ENCODE results near the gene EFCAB6.

Gene EFCAB6

GRCh38 chr22:43711681-43712080, 100.4 kb downstream of the EFCAB6 start:
- Histone ChIP-seq H3K4me1 (ENCODE audit: insufficient read depth, low read length) (no peaks in the 10 kb centered on the region), H3K36me3 (ENCODE audit: insufficient read depth, low read length) (no peaks in the 10 kb centered on the region), H3K4me3 (ENCODE audit: low read depth in 1 of 2, low read length in 2 of 2) (no peak overlapping the region), H3K9ac (ENCODE audit: low read length) (no peak overlapping the region), H3K27me3 (ENCODE audit: control insufficient read depth in 1 of 2, insufficient read depth in 2 of 2, low read length in 2 of 2) (no peaks in the 10 kb centered on the region), H3K9me3 (ENCODE audit: low read length) (no peaks in the 10 kb centered on the region), H3K27ac (ENCODE audit: low read depth, low read length) (no peak overlapping the region)

GRCh38 chr22:43707648-43708047, 104.5 kb downstream of the EFCAB6 start:
- Histone ChIP-seq H3K36me3 (ENCODE audit: insufficient read depth, low read length) (no peaks in the 10 kb centered on the region), H3K4me3 (ENCODE audit: low read depth in 1 of 2, low read length in 2 of 2) (no peak overlapping the region), H3K27ac (ENCODE audit: low read depth, low read length) (no peak overlapping the region), H3K27me3 (ENCODE audit: control insufficient read depth in 1 of 2, insufficient read depth in 2 of 2, low read length in 2 of 2) (no peaks in the 10 kb centered on the region), H3K9me3 (ENCODE audit: low read length) (no peaks in the 10 kb centered on the region), H3K4me1 (ENCODE audit: insufficient read depth, low read length) (no peaks in the 10 kb centered on the region), H3K9ac (ENCODE audit: low read length) (no peak overlapping the region)

DNA sequence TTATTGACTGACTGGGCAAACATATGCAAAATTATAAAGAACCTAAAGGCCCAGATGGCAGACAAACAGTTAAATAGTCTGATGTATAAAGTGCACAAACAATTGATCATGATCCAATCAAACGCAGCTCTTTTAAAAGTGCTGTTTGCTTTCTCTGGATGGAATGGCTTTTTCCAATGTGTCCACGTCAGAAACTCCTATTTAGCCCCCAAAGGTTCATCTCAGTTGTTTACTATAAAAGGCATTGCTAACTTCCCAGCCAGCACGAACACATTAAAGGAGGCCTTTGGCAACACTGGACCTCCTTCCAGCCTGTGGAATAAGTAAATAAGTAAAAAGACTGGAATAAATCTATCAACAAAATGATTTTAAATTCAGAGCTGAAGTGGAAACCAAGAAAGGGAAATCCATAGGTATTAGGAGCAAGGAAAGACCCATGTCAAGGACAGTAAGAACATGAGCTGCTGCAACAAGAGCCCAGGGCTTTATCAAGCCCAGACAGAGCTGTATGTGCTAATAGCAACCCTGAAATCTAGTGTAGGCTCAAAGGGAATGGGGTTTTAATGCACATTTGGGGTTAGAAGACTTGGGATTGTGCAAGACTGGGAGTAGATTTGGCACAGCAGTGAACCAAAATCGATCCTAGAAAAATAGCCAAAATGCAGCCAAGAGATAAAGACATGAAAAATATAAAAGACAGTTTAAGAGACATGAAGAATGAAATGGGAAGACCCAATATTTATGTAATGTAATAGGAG, 105.4 kb downstream of the EFCAB6 start:
- H3K27me3 ChIP-seq (ENCODE audit: control insufficient read depth in 1 of 2, insufficient read depth in 2 of 2, low read length in 2 of 2) = no peaks in the 10 kb centered on the region
- H3K9ac ChIP-seq (ENCODE audit: low read length) = no peak overlapping the region
- H3K4me3 ChIP-seq (ENCODE audit: low read depth in 1 of 2, low read length in 2 of 2) = no peak overlapping the region
- H3K27ac ChIP-seq (ENCODE audit: low read depth, low read length) = no peak overlapping the region
- no peaks in the 10 kb centered on the region for H3K36me3 ChIP-seq (ENCODE audit: insufficient read depth, low read length)
- H3K9me3 ChIP-seq (ENCODE audit: low read length) = no peaks in the 10 kb centered on the region
- no peaks in the 10 kb centered on the region for H3K4me1 ChIP-seq (ENCODE audit: insufficient read depth, low read length)

DNA sequence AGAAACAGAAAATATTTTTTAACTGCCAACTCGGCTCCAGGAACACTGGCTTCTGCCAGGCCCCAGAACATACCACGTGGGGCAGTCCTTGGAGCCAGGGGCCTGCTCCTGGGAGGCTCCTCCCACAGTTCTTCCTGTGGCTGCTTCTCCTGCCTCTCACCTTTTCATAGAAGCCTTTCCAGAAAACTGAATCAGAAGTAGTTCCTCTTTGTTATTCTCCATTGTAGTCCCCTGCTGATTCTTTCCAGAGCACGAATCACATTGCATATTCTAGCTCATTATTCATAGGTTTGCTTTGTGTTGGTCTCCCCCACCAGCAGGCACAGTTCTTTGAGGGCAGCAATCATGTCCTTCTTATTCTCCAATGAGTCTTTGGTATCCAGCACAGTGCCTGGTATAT, 106.0 kb downstream of the EFCAB6 start:
- Histone ChIP-seq H3K27ac (ENCODE audit: low read depth, low read length) (no peak overlapping the region), H3K27me3 (ENCODE audit: control insufficient read depth in 1 of 2, insufficient read depth in 2 of 2, low read length in 2 of 2) (no peaks in the 10 kb centered on the region), H3K9ac (ENCODE audit: low read length) (no peak overlapping the region), H3K4me3 (ENCODE audit: low read depth in 1 of 2, low read length in 2 of 2) (no peak overlapping the region), H3K4me1 (ENCODE audit: insufficient read depth, low read length) (no peaks in the 10 kb centered on the region), H3K9me3 (ENCODE audit: low read length) (no peaks in the 10 kb centered on the region), H3K36me3 (ENCODE audit: insufficient read depth, low read length) (no peaks in the 10 kb centered on the region)

GRCh38 chr22:43704051-43704450, 108.1 kb downstream of the EFCAB6 start:
- H3K36me3 ChIP-seq (ENCODE audit: insufficient read depth, low read length) = no peaks in the 10 kb centered on the region
- no peaks in the 10 kb centered on the region for H3K4me1 ChIP-seq (ENCODE audit: insufficient read depth, low read length)
- no peak overlapping the region for H3K27ac ChIP-seq (ENCODE audit: low read depth, low read length)
- no peaks in the 10 kb centered on the region for H3K9me3 ChIP-seq (ENCODE audit: low read length)
- H3K27me3 ChIP-seq (ENCODE audit: control insufficient read depth in 1 of 2, insufficient read depth in 2 of 2, low read length in 2 of 2) = no peaks in the 10 kb centered on the region
- no peak overlapping the region for H3K4me3 ChIP-seq (ENCODE audit: low read depth in 1 of 2, low read length in 2 of 2)
- H3K9ac ChIP-seq (ENCODE audit: low read length) = no peak overlapping the region

- Histone ChIP-seq H3K9me3 (ENCODE audit: low read length) (no peaks in the 10 kb centered on the region), H3K27ac (ENCODE audit: low read depth, low read length) (no peak overlapping the region), H3K4me1 (ENCODE audit: insufficient read depth, low read length) (no peaks in the 10 kb centered on the region), H3K9ac (ENCODE audit: low read length) (no peak overlapping the region), H3K36me3 (ENCODE audit: insufficient read depth, low read length) (no peaks in the 10 kb centered on the region), H3K27me3 (ENCODE audit: control insufficient read depth in 1 of 2, insufficient read depth in 2 of 2, low read length in 2 of 2) (no peaks in the 10 kb centered on the region), H3K4me3 (ENCODE audit: low read depth in 1 of 2, low read length in 2 of 2) (no peak overlapping the region)
Observed at GRCh38 chr22:43698403-43698802, 113.7 kb downstream of the EFCAB6 start.

- H3K4me3 ChIP-seq (ENCODE audit: low read depth in 1 of 2, low read length in 2 of 2) = no peak overlapping the region
Observed at GRCh38 chr22:43697894-43698293, 114.2 kb downstream of the EFCAB6 start.

DNA sequence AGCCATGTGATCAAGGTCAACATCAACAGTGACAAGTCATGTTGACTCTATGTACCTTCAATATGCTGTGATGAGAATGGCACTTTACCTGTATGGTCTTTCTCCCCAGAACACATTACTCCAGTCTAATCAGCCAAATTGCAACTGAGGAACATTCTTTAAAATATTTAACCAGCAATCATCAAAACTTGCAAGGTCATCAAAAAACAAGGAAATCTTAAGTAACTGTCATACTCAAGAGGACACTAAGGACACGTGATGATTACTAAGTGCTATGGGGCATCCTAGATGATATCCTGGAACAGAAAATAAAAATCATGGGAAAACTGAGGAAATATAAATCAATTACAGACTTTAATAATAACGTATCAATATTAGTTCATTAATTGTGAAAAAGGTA, 118.9 kb downstream of the EFCAB6 start:
- Histone ChIP-seq H3K36me3 (ENCODE audit: insufficient read depth, low read length) (no peaks in the 10 kb centered on the region), H3K27me3 (ENCODE audit: control insufficient read depth in 1 of 2, insufficient read depth in 2 of 2, low read length in 2 of 2) (no peaks in the 10 kb centered on the region), H3K27ac (ENCODE audit: low read depth, low read length) (no peak overlapping the region), H3K4me3 (ENCODE audit: low read depth in 1 of 2, low read length in 2 of 2) (no peak overlapping the region), H3K9ac (ENCODE audit: low read length) (no peak overlapping the region), H3K4me1 (ENCODE audit: insufficient read depth, low read length) (no peaks in the 10 kb centered on the region), H3K9me3 (ENCODE audit: low read length) (no peaks in the 10 kb centered on the region)

More at GRCh38 chr22:43697894-43698293, 114.2 kb downstream of the EFCAB6 start:
- Histone ChIP-seq H3K27me3 (ENCODE audit: control insufficient read depth in 1 of 2, insufficient read depth in 2 of 2, low read length in 2 of 2) (no peaks in the 10 kb centered on the region), H3K36me3 (ENCODE audit: insufficient read depth, low read length) (no peaks in the 10 kb centered on the region), H3K27ac (ENCODE audit: low read depth, low read length) (no peak overlapping the region), H3K9ac (ENCODE audit: low read length) (no peak overlapping the region), H3K9me3 (ENCODE audit: low read length) (no peaks in the 10 kb centered on the region), H3K4me1 (ENCODE audit: insufficient read depth, low read length) (no peaks in the 10 kb centered on the region)

- Histone ChIP-seq H3K4me1 (ENCODE audit: insufficient read depth, low read length) (no peaks in the 10 kb centered on the region), H3K36me3 (ENCODE audit: insufficient read depth, low read length) (no peaks in the 10 kb centered on the region), H3K9me3 (ENCODE audit: low read length) (no peaks in the 10 kb centered on the region), H3K27ac (ENCODE audit: low read depth, low read length) (no peak overlapping the region), H3K9ac (ENCODE audit: low read length) (no peak overlapping the region), H3K27me3 (ENCODE audit: control insufficient read depth in 1 of 2, insufficient read depth in 2 of 2, low read length in 2 of 2) (no peaks in the 10 kb centered on the region), H3K4me3 (ENCODE audit: low read depth in 1 of 2, low read length in 2 of 2) (no peak overlapping the region)
Observed at GRCh38 chr22:43689356-43689755, 122.7 kb downstream of the EFCAB6 start.

DNA sequence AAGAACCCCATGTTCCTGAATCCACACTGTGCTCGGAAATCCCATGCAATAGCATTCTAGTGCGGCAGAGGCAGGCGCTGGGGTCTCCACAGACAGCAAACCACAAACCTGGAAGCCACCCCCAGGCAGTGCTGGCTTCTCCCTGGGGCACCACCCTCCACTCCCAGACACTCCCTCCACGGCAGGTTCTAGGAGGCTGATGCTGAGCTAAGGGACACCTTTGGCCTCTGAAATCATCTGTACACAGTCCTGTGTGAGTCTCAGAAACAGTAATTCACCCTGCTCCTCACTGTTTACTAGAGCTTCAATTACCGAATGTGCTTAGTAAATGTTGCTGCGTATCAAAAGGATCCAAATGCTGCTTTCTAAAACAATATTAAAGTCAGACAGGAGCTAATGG, 129.3 kb downstream of the EFCAB6 start:
- no peaks in the 10 kb centered on the region for H3K9me3 ChIP-seq (ENCODE audit: low read length)
- no peak overlapping the region for H3K27ac ChIP-seq (ENCODE audit: low read depth, low read length)
- H3K4me1 ChIP-seq (ENCODE audit: insufficient read depth, low read length) = no peaks in the 10 kb centered on the region
- no peaks in the 10 kb centered on the region for H3K27me3 ChIP-seq (ENCODE audit: control insufficient read depth in 1 of 2, insufficient read depth in 2 of 2, low read length in 2 of 2)
- H3K4me3 ChIP-seq (ENCODE audit: low read depth in 1 of 2, low read length in 2 of 2) = no peak overlapping the region
- no peaks in the 10 kb centered on the region for H3K36me3 ChIP-seq (ENCODE audit: insufficient read depth, low read length)
- no peak overlapping the region for H3K9ac ChIP-seq (ENCODE audit: low read length)

DNA sequence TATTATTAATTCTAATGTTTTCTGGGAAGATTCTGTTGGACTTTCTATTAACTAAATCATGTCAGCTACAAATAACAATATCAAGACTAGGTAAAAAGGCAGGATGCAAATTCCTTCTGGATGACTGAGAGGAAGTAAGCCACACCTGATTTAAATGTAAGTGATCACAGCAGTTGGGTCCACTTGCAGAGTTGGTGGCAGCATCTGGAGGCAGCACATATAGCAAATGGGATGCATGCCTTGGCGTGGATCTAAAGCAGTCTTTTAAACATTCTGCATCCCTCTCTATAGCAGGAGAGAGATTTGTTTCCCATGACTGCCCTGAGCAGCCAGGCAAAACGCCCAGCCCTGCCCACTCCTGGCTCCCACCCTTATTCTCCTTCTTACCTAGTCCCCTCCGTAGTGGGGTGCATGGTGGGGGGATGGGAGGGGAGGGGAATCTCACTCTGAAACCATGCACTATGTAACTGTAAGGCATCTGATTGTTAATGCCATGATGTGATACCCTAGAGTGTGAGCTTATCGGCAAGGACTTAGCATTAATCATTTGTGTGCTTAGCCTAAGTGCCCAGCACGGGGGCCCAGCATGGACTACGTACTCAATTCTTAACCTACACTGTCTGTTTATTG, 130.3 kb downstream of the EFCAB6 start:
- no peak overlapping the region for H3K4me3 ChIP-seq (ENCODE audit: low read depth in 1 of 2, low read length in 2 of 2)
- H3K27me3 ChIP-seq (ENCODE audit: control insufficient read depth in 1 of 2, insufficient read depth in 2 of 2, low read length in 2 of 2) = no peaks in the 10 kb centered on the region
- no peaks in the 10 kb centered on the region for H3K36me3 ChIP-seq (ENCODE audit: insufficient read depth, low read length)
- no peak overlapping the region for H3K27ac ChIP-seq (ENCODE audit: low read depth, low read length)
- no peaks in the 10 kb centered on the region for H3K9me3 ChIP-seq (ENCODE audit: low read length)
- H3K4me1 ChIP-seq (ENCODE audit: insufficient read depth, low read length) = no peaks in the 10 kb centered on the region
- no peak overlapping the region for H3K9ac ChIP-seq (ENCODE audit: low read length)

DNA sequence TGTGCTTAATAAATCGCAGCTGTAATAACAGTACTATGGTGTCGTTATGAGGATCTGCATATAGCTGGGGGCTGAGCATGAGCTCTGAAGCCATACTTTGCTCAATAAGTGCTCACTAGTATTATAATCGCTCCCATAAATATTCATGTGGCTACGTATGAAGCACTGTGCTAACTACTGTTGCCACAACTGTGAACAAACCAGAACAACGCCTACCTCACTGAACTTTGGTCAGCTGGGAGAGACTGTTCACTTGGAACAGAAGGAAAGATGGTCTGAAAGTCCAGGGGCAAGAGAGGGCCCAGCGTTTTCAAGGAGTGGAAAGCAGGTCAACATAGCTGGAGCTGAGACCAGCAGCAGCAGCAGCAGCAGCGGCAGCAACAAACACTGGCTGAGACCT, 141.6 kb downstream of the EFCAB6 start:
- Histone ChIP-seq H3K27me3 (ENCODE audit: control insufficient read depth in 1 of 2, insufficient read depth in 2 of 2, low read length in 2 of 2) (no peaks in the 10 kb centered on the region), H3K4me3 (ENCODE audit: low read depth in 1 of 2, low read length in 2 of 2) (no peak overlapping the region), H3K9ac (ENCODE audit: low read length) (no peak overlapping the region), H3K27ac (ENCODE audit: low read depth, low read length) (no peak overlapping the region), H3K36me3 (ENCODE audit: insufficient read depth, low read length) (no peaks in the 10 kb centered on the region), H3K9me3 (ENCODE audit: low read length) (no peaks in the 10 kb centered on the region), H3K4me1 (ENCODE audit: insufficient read depth, low read length) (no peaks in the 10 kb centered on the region)
